GF-D8 (cell line): ENCODE results near the gene CCL19.
A peak's percentile ranks its signal among the peaks of the same experiment; 100 is the strongest.

Source experiments
- DNase-seq: peaks from one replicate; lab custom pipeline; 2025; lab: John Stamatoyannopoulos, UW

CCL19 gene

DNA sequence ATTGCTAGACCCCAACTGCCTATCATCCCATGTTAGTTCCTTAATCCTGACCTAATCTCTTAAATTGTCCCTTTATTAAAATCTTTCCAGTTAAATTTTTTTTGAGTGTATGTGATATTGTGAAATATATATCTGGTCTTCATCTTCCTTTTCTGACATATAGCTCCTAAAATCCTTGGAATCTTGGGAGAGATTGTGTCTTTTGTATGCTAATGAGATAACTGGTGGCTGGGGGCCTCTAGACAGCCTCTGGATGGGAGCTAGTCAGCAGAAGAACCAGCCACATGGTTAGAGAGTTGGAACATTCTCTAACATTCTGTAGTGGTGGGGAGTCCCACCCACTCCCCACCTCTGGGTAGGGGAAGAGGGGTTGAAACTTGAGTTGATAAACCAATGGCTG, 3.7 kb upstream of the CCL19 start:
- DNase-seq = no peak

DNA sequence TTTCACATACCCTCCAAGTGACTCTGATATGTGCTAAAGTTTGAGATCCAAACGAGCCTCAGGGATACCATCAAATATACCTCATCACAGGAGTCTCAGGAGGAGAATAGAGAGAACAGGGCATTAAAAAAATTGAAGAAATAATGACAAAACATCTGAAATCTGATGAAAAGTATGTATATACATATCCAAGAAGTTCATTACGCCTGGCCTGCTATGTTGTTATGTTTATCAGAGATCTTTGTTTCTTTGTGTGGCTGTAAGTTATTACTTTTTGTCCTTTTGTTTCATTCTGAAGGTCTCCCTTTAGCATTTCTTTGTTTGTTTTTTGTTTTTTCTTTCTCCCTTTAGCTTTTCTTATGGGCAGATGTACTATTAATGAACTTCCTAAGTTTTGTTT, 2.5 kb upstream of the CCL19 start:
- no peak for DNase-seq

DNA sequence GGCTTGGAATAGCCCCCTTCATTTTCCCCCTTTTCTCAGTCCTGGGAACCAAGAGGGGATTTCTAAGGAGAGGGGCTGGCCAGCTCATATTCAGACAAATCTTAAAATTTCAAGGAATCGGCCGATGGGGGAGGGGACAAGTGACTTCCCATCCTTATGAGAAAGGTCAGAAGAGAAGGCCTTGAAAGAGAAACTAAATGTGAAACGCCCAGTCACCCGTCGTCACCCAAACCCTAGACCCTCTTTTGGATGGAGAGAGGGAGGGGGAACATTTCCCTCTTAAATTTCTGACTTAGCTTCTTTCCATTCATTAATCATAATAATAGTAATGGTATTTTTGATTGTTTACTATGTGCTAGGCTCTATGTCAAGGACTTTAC, 850 bp upstream of the CCL19 start:
- no peak for DNase-seq

DNA sequence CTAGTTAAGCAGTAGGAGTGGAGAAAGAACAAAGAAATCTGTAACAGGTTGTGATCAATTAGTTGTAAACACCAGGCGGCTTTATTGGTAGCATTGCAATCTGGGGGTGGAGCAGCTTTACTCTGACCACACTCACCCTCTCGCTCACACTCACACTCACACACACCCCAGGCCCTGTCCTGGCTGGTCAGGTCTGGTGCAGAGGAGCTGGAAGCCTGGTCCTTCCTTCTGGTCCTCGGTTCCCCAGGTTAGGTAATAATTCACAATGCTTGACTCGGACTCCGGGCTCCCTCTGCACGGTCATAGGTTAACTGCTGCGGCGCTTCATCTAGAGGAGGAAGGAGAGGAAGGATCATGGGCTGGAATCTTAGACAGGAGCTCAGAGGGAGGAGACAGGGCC, 1.6 kb downstream of the CCL19 start:
- DNase-seq = no peak

- DNase-seq = no peak
These were observed 2.0 kb downstream of the CCL19 start for GRCh38 chr9:34689116-34689470.

GRCh38 chr9:34688329-34689115, 2.6 kb downstream of the CCL19 start:
- DNase-seq = no peak

GRCh38 chr9:34687276-34688030, 3.6 kb downstream of the CCL19 start:
- no peak for DNase-seq

- no peak for DNase-seq
These were observed 4.3 kb downstream of the CCL19 start for GRCh38 chr9:34686732-34687131.

- DNase-seq = no peak
These were observed 4.8 kb downstream of the CCL19 start for GRCh38 chr9:34686231-34686630.

GRCh38 chr9:34685591-34685990, 5.5 kb downstream of the CCL19 start:
- DNase-seq = no peak

DNA sequence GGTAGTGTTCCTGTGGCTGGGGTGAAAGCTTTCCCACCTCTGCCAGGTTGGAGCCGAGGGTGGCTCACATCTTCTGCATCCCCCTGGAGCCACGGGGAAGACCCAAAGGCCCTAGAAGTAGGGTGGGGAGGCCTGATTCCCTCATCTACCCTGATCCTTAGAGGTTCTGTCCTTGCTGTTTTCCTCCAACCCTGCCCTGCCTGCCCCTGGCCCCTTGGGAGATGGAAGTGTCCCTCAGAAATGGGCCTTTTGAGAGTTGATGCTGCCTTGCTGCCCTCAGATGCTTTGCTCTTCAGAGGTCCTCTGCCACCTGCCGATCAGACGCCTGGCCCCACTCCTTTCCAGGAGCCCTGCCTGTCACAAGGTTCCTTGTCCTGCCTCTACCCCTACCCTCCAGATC, 6.3 kb downstream of the CCL19 start:
- no peak for DNase-seq

GRCh38 chr9:34684145-34684544, 6.9 kb downstream of the CCL19 start:
- no peak for DNase-seq

GRCh38 chr9:34675869-34676268, 15.2 kb downstream of the CCL19 start:
- DNase-seq = no peak

DNA sequence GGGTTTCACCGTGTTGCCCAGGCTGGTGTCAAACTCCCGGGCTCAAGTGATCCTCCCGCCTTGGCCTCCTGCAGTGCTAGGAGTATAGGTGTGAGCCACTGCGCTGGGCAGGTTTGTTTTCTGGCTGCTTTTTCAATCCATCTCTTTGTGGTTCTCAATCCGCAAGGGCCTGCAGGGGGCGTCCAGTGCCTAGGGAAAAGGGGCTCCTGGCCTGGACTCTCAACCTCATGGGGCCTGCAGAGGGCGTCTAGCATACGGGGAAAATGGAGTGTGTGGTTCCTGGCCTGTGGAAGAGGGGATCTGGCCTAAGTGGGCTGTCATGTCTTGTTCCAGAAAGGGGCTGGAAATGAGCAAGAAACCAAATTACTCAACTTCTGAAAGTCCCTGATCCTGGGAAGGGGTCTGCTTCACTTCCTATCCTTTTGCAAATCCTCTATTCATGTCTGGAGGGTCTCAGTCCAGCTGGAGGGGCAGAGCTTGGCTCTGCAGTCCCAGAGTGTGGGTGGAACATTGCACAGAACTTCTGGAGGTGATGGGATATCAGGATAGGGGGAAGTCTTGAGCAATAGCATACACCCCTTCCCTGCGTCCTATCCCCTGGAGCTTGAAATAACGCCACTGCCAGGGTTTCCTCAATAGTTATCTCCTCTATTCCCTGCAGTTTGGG, 15.9 kb downstream of the CCL19 start:
- DNase-seq = peak; percentile 30

DNA sequence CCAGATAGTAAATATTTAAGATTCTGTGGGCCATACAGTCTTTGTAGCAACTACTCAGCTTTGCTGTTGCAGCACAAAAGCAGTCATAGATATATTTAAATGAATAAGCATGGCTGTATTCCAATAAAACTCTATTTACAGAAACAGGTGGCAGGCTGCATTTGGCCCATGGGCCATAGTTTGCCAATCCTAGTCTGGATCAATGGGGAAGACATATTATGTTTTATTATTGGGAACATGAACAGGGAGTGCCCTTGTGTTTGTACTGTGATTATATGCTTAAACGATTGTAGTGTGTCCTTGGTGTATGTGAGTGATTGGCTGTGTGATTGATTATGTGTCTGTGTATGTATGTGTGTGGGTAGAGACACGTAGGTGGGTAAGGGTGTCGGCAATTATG, 16.6 kb downstream of the CCL19 start:
- DNase-seq = no peak

- no peak for DNase-seq
These were observed 19.8 kb downstream of the CCL19 start for GRCh38 chr9:34671307-34671706.

DNA sequence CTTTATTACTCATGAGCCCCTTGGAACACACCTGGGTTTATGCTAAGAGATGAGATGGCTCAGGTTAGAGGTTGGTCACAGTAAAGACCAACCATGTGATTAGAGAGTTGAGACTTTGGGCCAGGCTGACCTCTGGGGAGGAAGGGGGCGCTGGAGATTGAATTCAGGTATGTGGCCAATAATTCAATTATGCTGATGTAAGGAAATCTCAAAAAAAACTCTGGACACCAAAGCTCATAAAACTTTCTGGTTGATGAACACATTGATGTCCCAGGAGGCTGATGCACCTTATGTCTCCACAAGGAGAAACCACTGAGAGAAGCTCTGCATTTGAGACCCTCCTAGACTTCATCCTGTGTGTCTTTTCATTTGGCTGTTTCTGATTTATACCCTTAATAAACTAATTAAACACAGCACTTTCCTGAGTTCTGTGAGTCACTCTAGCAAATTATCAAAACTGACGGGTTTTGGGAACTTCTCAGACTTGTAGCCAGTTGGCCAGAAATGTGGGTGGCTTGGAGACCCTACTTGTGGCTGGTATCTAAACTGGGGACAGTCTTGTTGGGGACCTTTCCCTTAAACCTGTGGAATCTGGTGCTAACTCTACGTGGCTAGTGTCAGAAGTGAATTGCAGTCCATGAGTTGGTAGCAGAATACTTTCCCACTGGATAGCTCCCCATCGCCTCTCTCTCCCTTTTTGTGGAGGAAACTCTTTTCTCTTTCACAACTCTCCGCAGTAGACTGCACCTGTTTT, 21.1 kb downstream of the CCL19 start:
- DNase-seq = no peak

- no peak for DNase-seq
These were observed 25.5 kb downstream of the CCL19 start for GRCh38 chr9:34665381-34666250.

DNA sequence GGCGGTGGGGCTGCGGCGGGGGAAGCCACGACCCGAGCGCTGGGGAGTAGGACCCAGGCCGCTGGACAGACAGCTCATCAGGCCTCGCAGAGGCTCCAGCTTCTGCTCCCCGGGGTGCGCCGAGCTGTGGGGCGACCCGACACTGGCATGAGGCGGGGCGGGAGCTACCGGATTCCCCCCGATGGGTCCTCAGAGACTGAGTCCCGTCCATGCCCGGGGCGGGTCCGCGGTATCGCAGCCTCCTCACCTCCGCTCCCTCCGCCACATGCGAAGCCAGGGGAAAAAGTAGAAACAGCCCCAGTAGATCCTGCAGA, 26.1 kb downstream of the CCL19 start:
- no peak for DNase-seq

DNA sequence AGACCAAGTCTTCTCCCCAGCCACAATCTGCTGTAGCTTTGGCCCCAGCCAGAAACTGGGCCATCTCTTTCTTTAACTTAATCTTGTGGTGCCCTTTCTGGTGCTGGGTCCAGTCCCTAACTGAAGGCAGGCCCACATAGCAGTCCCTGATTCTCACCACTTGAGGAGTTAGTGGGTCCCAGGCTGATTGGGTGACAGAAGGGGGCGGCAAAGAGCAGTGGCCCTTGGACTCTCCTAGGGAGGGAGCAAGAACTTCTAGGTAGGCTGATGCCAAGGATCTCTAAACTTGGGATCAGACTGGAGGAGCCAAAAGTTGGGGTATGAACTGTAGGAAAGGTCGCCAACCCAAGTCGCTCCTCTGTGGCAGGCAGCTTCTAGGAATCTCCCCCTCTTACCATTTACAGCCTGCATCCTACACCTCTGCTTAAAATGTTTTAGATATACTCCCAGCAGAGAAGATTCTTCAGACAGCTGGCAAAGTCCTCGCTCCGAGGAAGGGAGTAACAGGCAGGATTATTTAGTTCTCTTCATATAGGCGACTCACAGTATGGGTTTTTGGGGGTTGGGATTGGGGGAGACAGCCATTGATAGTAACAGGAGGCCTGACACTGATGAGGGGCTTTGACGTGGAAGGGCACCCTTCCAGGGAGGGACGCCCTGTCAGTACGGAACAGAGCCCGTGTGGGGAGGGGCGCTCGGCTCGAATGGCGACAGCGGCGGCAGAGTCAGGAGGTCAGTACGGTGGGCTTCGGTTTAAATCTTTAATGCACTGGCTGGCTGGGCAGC, 26.6 kb downstream of the CCL19 start:
- no peak for DNase-seq

DNA sequence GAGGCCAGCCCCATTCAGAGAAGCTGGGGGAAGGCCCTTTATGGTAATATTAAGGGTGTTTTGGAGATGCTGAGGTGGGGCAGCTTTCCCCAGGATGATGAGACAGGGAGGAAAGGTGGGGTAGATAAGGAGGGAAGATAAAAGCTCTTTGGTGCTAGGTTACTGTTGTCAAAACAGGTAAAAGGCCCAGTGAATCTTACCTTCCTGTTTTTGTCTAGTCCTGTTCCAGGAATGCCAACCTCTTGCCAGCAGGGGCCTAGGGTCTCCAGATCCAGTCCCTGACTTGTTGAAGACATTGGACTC, 27.8 kb downstream of the CCL19 start:
- DNase-seq = no peak
